ENCODE results near the gene THAP4.

THAP4 gene

DNA sequence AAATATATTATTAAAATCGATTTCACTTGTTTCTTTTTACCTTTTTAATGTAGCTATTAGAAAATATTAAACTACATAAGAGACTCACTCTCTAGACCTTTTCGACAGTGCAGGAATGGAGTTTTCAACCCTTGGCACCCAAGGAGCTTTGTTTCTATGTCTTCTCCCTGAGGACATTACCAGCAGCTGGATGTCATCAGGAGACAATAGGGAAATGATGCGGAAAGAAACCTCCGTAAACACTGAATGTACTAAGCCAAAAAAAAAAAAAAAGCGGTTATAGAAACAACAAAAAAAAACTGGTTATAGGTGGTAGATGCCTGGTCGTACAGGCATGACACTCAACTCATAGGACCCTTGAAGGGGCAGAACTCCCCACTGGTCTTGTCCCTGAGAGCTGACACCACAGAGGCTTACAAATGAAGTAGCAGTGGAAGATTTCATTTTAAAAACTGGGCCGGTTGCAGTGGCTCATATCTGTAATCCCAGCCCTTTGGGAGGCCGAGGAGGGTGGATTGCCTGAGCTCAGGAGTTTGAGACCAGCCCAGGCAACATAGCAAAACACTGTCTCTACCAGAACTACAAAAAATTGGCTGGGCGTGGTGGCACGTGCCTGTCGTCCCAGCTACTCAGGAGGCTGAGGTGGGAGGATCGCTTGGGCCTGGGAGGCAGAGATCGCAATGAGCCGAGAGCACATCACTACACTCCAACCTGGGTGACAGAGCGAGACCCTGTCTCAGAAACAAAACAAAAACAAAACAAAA is 23.8 kb downstream of the THAP4 start:
- no peak overlapping the region for H3K27ac ChIP-seq
- TF ChIP-seq, protein P1, sequence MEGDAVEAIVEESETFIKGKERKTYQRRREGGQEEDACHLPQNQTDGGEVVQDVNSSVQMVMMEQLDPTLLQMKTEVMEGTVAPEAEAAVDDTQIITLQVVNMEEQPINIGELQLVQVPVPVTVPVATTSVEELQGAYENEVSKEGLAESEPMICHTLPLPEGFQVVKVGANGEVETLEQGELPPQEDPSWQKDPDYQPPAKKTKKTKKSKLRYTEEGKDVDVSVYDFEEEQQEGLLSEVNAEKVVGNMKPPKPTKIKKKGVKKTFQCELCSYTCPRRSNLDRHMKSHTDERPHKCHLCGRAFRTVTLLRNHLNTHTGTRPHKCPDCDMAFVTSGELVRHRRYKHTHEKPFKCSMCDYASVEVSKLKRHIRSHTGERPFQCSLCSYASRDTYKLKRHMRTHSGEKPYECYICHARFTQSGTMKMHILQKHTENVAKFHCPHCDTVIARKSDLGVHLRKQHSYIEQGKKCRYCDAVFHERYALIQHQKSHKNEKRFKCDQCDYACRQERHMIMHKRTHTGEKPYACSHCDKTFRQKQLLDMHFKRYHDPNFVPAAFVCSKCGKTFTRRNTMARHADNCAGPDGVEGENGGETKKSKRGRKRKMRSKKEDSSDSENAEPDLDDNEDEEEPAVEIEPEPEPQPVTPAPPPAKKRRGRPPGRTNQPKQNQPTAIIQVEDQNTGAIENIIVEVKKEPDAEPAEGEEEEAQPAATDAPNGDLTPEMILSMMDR (conservative IDR thresholded peaks at IDR 0.05): no peak

DNA sequence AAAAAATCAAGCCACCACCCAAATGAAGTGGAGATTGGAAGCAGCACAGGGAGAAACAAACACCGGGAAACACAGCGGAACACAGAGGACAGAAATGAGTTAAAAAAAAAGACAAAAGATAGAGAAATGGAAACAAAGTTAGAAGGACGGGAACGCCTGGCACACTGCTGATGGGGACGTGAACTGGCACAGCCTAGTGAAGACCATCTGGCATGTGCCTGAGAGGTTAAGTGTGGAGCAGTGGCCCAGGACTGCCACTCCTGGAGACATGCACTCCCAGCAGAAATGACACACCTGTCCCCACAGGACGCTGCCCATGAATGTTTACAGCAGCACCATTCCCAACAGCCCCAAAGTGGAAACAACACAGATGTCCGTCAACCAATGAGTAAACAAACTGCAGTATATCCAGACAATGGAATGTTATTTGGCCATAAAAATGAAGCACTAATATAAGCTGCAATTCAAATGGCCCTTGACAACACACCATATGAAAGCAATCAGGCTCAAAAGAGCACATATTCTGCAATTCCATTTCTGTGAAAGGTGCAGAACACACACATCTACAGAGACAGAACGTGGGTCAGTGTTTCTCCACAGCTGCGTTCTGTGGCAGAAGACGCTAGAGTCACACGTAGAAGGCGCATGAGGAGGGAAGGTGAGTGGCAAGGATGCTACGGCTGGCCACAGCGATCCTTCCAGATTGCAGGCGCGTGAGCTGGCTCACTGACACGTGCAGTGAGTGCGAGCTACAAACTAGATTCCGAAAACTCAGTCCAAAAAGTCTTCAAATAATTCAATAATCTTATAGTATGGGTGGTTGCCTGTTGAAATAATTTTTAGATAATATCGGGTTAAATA is 24.6 kb downstream of the THAP4 start:
- no peak overlapping the region for H3K27ac ChIP-seq
- TF ChIP-seq, protein P1 (conservative IDR thresholded peaks at IDR 0.05): no peak

DNA sequence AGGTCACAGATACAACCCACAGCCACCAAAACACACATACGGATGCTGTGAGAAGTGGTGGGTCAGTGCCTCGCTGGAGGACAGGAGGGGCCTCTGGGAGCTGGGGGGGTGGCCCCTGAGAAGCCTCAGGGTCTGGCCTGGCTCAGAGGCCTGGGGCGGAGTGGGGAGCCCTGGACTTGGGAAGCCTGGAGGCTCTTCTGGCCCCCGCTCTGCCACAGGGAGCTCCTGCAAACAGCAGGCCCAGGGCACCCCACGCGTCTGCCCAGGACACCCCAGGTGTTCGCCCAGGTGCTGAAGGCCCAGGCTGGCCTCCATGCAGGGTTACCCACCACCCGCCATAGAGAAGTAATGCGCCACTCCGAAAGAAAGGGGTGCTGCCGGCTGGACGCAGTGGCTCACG is 25.9 kb downstream of the THAP4 start:
- TF ChIP-seq, protein P1 (conservative IDR thresholded peaks at IDR 0.05): no peak
- no peak overlapping the region for H3K27ac ChIP-seq

DNA sequence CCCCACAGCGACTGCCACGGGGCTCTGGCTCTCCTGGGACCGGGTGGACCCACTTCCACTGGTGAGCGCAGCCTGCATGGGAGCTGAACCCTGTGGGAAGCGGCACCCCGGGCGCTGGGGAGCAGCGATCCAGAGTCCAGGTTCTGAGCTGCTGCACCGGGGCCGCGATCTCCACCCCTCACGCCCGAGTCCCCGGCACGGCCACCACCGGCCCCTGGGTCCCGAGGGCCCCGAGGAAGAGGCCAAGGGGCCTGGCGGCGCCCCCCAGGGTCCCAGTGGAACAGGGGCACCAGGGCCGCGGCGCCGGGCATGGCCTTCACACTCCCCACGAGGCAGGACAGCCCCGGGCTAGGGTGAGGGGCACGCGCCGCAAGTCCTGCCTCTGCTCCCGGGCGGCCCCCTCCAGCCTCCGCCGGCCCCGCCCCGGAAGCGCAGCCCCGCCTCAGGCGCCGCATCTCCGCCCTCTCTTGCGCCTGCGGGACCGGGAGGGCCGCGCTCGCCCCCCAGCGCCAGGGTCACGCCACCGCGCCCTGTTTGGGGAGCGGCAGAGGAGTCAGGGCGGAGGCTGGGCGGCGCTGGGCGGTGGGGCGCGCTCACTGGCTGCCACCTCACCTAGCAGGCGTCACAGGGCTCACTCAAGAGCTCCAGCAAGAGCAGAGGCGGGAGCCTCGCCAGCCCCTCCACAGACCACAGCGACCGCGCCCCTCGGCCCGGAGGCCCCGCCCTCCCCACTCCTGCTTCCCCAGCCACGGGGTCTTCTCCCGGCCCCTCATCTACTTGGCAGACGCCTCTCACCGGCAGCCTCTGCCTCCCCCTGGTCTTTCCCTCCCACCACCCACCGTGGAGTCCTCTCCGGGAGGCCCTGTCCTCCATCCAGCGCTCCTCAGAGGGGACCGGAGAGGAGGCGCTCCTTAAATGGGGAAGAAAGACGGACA is 26.8 kb downstream of the THAP4 start:
- H3K27ac ChIP-seq: no peak overlapping the region
- TF ChIP-seq, protein P1 (conservative IDR thresholded peaks at IDR 0.05): no peak

DNA sequence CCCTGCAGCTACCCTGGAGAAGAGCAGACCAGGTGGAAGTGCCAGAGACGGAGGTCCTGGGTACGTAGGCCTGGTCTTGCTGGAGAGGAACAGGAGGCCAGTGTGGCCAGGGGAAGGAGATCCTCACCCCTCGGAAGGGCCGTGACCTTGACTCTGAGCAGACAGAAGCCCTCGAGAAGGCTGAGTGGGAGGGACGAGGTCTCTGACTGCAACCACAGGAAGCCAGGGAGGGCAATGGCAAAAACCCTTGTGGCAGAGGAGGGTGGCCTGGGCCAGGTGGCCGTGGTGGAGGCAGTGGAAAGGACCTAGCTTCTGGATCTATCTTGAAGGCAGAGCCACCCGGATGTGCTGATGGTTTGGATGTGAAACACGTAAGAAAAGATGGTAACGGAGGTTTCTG is 28.1 kb downstream of the THAP4 start:
- no peak overlapping the region for H3K27ac ChIP-seq

DNA sequence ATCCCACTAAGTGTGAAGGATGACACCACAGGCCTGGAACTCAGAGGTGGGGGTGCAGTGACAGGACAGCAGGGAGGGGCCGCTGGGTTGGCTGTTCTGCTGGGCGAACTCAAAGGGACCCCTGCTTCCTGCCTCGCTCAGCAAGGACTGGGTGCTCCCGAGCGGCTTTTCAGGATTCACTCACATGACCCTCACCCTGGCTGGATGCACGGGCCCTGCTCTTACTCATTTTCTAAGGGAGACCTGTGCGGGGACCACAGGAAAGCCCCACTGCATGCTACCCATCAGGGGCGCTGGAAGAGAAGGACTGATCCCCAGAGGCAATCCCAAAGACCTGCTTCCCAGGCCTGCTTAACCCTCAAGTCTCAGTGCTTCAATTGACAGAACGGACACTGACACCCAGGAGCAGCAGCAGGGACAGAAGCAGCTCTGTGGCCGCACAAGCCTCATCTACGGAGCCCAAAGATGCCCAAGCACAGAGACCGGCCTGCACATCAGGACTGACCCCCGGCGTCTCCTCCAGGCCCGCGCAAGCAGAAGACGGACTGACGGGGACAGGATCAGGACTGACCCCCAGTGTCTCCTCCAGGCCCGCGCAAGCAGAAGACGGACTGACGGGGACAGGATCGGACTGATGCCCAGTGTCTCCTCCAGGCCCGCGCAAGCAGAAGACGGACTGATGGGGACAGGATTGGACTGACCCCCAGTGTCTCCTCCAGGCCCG is 29.6 kb downstream of the THAP4 start:
- no peak overlapping the region for H3K27ac ChIP-seq
- TF ChIP-seq, protein P1 (conservative IDR thresholded peaks at IDR 0.05): no peak

More for the DNA sequence above, 28.1 kb downstream of the THAP4 start:
- TF ChIP-seq, protein P1 (conservative IDR thresholded peaks at IDR 0.05): no peak

All from VCaP (cell line).